ENCODE measurements around the gene CHMP1B.

GRCh38 chr18:11849841-11850634, 1.2 kb upstream of the CHMP1B start:
- peak in 1 of 2 donors; percentile 67 for TF ChIP-seq POLR2A (IDR thresholded peaks at IDR 0.05)
- TF ChIP-seq, protein P1, sequence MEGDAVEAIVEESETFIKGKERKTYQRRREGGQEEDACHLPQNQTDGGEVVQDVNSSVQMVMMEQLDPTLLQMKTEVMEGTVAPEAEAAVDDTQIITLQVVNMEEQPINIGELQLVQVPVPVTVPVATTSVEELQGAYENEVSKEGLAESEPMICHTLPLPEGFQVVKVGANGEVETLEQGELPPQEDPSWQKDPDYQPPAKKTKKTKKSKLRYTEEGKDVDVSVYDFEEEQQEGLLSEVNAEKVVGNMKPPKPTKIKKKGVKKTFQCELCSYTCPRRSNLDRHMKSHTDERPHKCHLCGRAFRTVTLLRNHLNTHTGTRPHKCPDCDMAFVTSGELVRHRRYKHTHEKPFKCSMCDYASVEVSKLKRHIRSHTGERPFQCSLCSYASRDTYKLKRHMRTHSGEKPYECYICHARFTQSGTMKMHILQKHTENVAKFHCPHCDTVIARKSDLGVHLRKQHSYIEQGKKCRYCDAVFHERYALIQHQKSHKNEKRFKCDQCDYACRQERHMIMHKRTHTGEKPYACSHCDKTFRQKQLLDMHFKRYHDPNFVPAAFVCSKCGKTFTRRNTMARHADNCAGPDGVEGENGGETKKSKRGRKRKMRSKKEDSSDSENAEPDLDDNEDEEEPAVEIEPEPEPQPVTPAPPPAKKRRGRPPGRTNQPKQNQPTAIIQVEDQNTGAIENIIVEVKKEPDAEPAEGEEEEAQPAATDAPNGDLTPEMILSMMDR (IDR thresholded peaks at IDR 0.05), result no peak
